SK-N-SH (cell line): ENCODE data around the gene TARBP1. TPM values are rescaled to one million over a fixed set of nuclear protein-coding genes. Genes with fewer than 3 reads are reported as not detected.

Experiments
- CTCF ChIA-PET: fragments of 300-600, 350-600 bp; formaldehyde crosslinking; extraction: SDS; loops from one replicate; lab custom pipeline; 2021; lab: Yijun Ruan, JAX
- POLR2A ChIA-PET: fragments of 350-600 bp; sonication (Branson Sonifier 250); formaldehyde crosslinking; extraction: SDS; loops from one replicate; lab custom pipeline; 2020; ENCODE audit warnings: antibody characterized with exemption, inconsistent platforms; lab: Yijun Ruan, JAX
- DNase-seq: peaks from one replicate; pipeline ENCODE4 v3.0.0; 2012
- H2AFZ ChIP-seq: fragments of 200-600 bp; sonication (generic); 2 replicates; pipeline ENCODE4 v1.8.1; 2016; ENCODE audit warnings: antibody characterized with exemption, mild to moderate bottlenecking, low read depth
- H3F3A ChIP-seq: fragments of 200-600 bp; sonication (generic); replicated peaks from 2 replicates; pipeline ENCODE3; 2016; ENCODE audit warnings: antibody characterized with exemption, mild to moderate bottlenecking; ENCODE audit not compliant: insufficient read depth
- H3K27ac ChIP-seq, 2 experiments: fragments of 200-500 bp in 1 of 2; fragments of 200-600 bp in 1 of 2; sonication (Bioruptor generic) in 1 of 2; sonication (generic), shearing (Covaris generic) in 1 of 2; 2 replicates each; pipeline versions ENCODE4 v1.5.1 to v1.6.1; 2014 to 2016; ENCODE audit warnings: low read depth in 2 of 2, inconsistent platforms in 1 of 2, low read length in 1 of 2, mild to moderate bottlenecking in 1 of 2, mixed read lengths in 1 of 2
- H3K27me3 ChIP-seq: fragments of 200-600 bp; sonication (generic), shearing (Covaris generic); 2 replicates; pipeline ENCODE4 v1.6.1; 2016; ENCODE audit warnings: mixed run types; ENCODE audit not compliant: insufficient read depth
- H3K36me3 ChIP-seq, 2 experiments: fragments of 200-500 bp in 1 of 2; fragments of 200-600 bp in 1 of 2; sonication (Bioruptor generic) in 1 of 2; sonication (generic) in 1 of 2; replicated peaks in 1 of 2; 2 replicates each; pipeline versions ENCODE3 to v1.5.1; 2014 to 2016; ENCODE audit warnings: low read length in 1 of 2, mild to moderate bottlenecking in 1 of 2; ENCODE audit not compliant: insufficient read depth in 2 of 2, control insufficient read depth in 1 of 2
- H3K4me1 ChIP-seq, 2 experiments: fragments of 200-500 bp in 1 of 2; fragments of 200-600 bp in 1 of 2; sonication (Bioruptor generic) in 1 of 2; sonication (generic), shearing (Covaris generic) in 1 of 2; 2 replicates each; pipeline versions ENCODE4 v1.5.1 to v1.6.1; 2014 to 2016; ENCODE audit warnings: low read depth in 1 of 2, low read length in 1 of 2, mixed run types in 1 of 2; ENCODE audit not compliant: insufficient read depth in 2 of 2, control insufficient read depth in 1 of 2
- H3K4me2 ChIP-seq: fragments of 200-600 bp; sonication (generic), shearing (Covaris generic); 2 replicates; pipeline ENCODE4 v1.6.1; 2017; ENCODE audit warnings: mixed run types
- H3K4me3 ChIP-seq, 2 experiments: fragments of 200-500 bp in 1 of 2; fragments of 200-600 bp in 1 of 2; sonication (Bioruptor generic) in 1 of 2; sonication (generic), shearing (Covaris generic) in 1 of 2; 2 replicates each; pipeline versions ENCODE4 v1.5.1 to v1.8.1; 2014 to 2016; ENCODE audit warnings: low read depth in 2 of 2, inconsistent platforms in 1 of 2, low read length in 1 of 2, mild to moderate bottlenecking in 1 of 2, mixed read lengths in 1 of 2, moderate library complexity in 1 of 2
- H3K79me2 ChIP-seq: fragments of 200-600 bp; sonication (generic); 2 replicates; pipeline ENCODE4 v1.8.1; 2017; ENCODE audit warnings: mild to moderate bottlenecking; ENCODE audit not compliant: insufficient read depth
- H3K9ac ChIP-seq: fragments of 200-600 bp; sonication (generic); 2 replicates; pipeline ENCODE4 v1.6.1; 2017; ENCODE audit warnings: mixed run types
- H3K9me2 ChIP-seq: fragments of 200-600 bp; sonication (generic); 2 replicates; pipeline ENCODE4 v1.6.1; 2017; ENCODE audit warnings: mixed run types
- H3K9me3 ChIP-seq: fragments of 200-600 bp; sonication (generic); 2 replicates; pipeline ENCODE4 v1.6.1; 2017; ENCODE audit warnings: mixed run types, mild to moderate bottlenecking, moderate library complexity
- H4K20me1 ChIP-seq: fragments of 200-600 bp; sonication (generic); 2 replicates; pipeline ENCODE4 v1.6.1; 2017; ENCODE audit warnings: mild to moderate bottlenecking, mixed run types; ENCODE audit not compliant: insufficient read depth
- CHD2 ChIP-seq: fragments of 150-350 bp; IDR thresholded peaks from 2 replicates; pipeline ENCODE4 v1.6.1; 2018; ENCODE audit warnings: low read length; ENCODE audit not compliant: partially characterized antibody
- FOSL2 ChIP-seq: IDR thresholded peaks from 2 replicates; pipeline ENCODE4 v1.4.0; 2012; ENCODE audit warnings: low read depth, mild to moderate bottlenecking, moderate library complexity, borderline replicate concordance
- FOXM1 ChIP-seq: IDR thresholded peaks from 2 replicates; pipeline ENCODE4 v1.4.0; 2012; ENCODE audit warnings: low read depth, mild to moderate bottlenecking
- GABPA ChIP-seq: IDR thresholded peaks from 2 replicates; pipeline ENCODE4 v1.4.0; 2012; ENCODE audit warnings: low read depth, mild to moderate bottlenecking
- JUND ChIP-seq: IDR thresholded peaks from 2 replicates; pipeline ENCODE4 v1.4.0; 2012
- NRF1 ChIP-seq: IDR thresholded peaks from 2 replicates; pipeline ENCODE4 v1.6.1; 2012; ENCODE audit warnings: low read depth, mild to moderate bottlenecking, low read length
- POLR2AphosphoS5 ChIP-seq: IDR thresholded peaks from 2 replicates; pipeline ENCODE4 v1.6.1; 2012; ENCODE audit warnings: low read depth, low read length
- RCOR1 ChIP-seq: fragments of 150-350 bp; IDR thresholded peaks from 2 replicates; pipeline ENCODE4 v1.6.1; 2017; ENCODE audit warnings: antibody characterized with exemption, low read length
- TAF1 ChIP-seq: IDR thresholded peaks from 2 replicates; pipeline ENCODE4 v1.6.1; 2012; ENCODE audit warnings: low read depth, mild to moderate bottlenecking, low read length, moderate library complexity, borderline replicate concordance
- TEAD4 ChIP-seq: IDR thresholded peaks from 2 replicates; pipeline ENCODE4 v1.4.0; 2012; ENCODE audit warnings: mild to moderate bottlenecking, borderline replicate concordance; ENCODE audit not compliant: insufficient read depth
- WGBS: methylation state at CpG from one replicate; pipeline ENCODE4 v1.1.6; 2017; ENCODE audit warnings: low lambda C conversion rate; 5-methylcytosine and 5-hydroxymethylcytosine counted together
- polyA plus RNA-seq, 3 experiments: library from polyadenylated mRNA; depleted of rRNA; stranded (reverse); fragments of >200 nt; gene quantifications; 2 replicates each; pipeline ENCODE4 v1.2.3, GENCODE V29; 2012
- TF ChIP-seq, protein P1 (sequence below): IDR thresholded peaks from 2 replicates; pipeline ENCODE4; 2012

The TARBP1 gene
- polyA plus RNA-seq, 1 of the 3 experiments (the other 2 are of a cell fraction) = 33.0 TPM

GRCh38 chr1:234368320-234369032 lies 110.5 kb downstream of the TARBP1 start:
- no peaks in the 10 kb centered on the region for H3K9me2 ChIP-seq
- no peaks in the 10 kb centered on the region for H3K36me3 ChIP-seq
- peaks cover 16% of the 10 kb centered on the region for H3K79me2 ChIP-seq
- ChIA-PET CTCF (no interaction called here), POLR2A (no interaction called here)
- H3F3A ChIP-seq = peaks cover 8% of the 10 kb centered on the region
- H3K27ac ChIP-seq = no peak overlapping the region
- H4K20me1 ChIP-seq = no peaks in the 10 kb centered on the region
- H2AFZ ChIP-seq = no peak overlapping the region
- no peak overlapping the region for H3K4me3 ChIP-seq
- H3K9ac ChIP-seq = no peak overlapping the region
- H3K4me2 ChIP-seq = no peak overlapping the region
- DNase-seq = no peak
- H3K4me1 ChIP-seq = peaks cover 0 to 4% of the 10 kb centered on the region in 2 experiments; a peak in 2 of 4 replicates
- no peaks in the 10 kb centered on the region for H3K27me3 ChIP-seq
- H3K9me3 ChIP-seq = no peaks in the 10 kb centered on the region
- 95% methylated on average over 12 of the region's 12 CpGs for WGBS
- TF ChIP-seq NRF1 (no peak), GABPA (no peak), FOXM1 (no peak), JUND (no peak), CHD2 (no peak), RCOR1 (no peak), FOSL2 (no peak), TAF1 (no peak), POLR2AphosphoS5 (no peak), TEAD4 (no peak)

GRCh38 chr1:234362558-234362957 lies 116.4 kb downstream of the TARBP1 start:
- Histone ChIP-seq H3K4me1 (no peaks in the 10 kb centered on the region; a peak in 1 of 4 replicates), H4K20me1 (no peaks in the 10 kb centered on the region), H3K9ac (no peak overlapping the region), H3K36me3 (no peaks in the 10 kb centered on the region), H3F3A (no peaks in the 10 kb centered on the region), H3K27me3 (no peaks in the 10 kb centered on the region), H3K4me3 (no peak overlapping the region), H3K9me3 (no peaks in the 10 kb centered on the region), H3K27ac (no peak overlapping the region), H3K79me2 (no peaks in the 10 kb centered on the region), H2AFZ (no peak overlapping the region), H3K4me2 (no peak overlapping the region), H3K9me2 (no peaks in the 10 kb centered on the region)
- 60% methylated on average over 2 of the region's 2 CpGs for WGBS
- ChIA-PET CTCF (interaction anchor here (0.6 kb wide), 1 partner anchor 1510 kb away, joined by 3 read pairs; no protein-coding TSS in a partner anchor), POLR2A (interaction anchor here (0.7 kb wide), 1 partner anchor 11 kb away, joined by 4 read pairs; the partner anchor contains the start of gene COA6)
- TF ChIP-seq FOXM1 (no peak), NRF1 (no peak), TEAD4 (no peak), RCOR1 (no peak)
- TF ChIP-seq, protein P1, sequence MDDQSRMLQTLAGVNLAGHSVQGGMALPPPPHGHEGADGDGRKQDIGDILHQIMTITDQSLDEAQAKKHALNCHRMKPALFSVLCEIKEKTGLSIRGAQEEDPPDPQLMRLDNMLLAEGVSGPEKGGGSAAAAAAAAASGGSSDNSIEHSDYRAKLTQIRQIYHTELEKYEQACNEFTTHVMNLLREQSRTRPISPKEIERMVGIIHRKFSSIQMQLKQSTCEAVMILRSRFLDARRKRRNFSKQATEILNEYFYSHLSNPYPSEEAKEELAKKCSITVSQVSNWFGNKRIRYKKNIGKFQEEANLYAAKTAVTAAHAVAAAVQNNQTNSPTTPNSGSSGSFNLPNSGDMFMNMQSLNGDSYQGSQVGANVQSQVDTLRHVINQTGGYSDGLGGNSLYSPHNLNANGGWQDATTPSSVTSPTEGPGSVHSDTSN = no peak
- DNase-seq = no peak
